ENCODE data around the gene HNRNPA1L2. TPM values are rescaled to one million over a fixed set of nuclear protein-coding genes. Genes with fewer than 3 reads are reported as not detected.
A peak's percentile ranks its signal among the peaks of the same experiment; 100 is the strongest.

Gene HNRNPA1L2
- total RNA-seq, 1 experiment from 2014 or later, result 10.6 TPM

- Histone ChIP-seq H3K56ac (ENCODE audit: insufficient read length, low read depth, low read length) (no peak overlapping the region), H2BK120ac (ENCODE audit: low read depth, low read length, poor library complexity, severe bottlenecking) (no peak overlapping the region), H3K23ac (ENCODE audit: insufficient read length, low read depth, low read length) (no peak overlapping the region), H3K9me3 (ENCODE audit: control insufficient read depth, low read depth, low read length) (no peaks in the 10 kb centered on the region), H3K14ac (ENCODE audit: insufficient read depth, low read length) (no peak overlapping the region), H4K20me1 (ENCODE audit: control insufficient read depth, insufficient read depth, insufficient read length) (no peaks in the 10 kb centered on the region), H4K5ac (ENCODE audit: insufficient read length, low read depth, low read length) (no peak overlapping the region), H3K79me1 (ENCODE audit: insufficient read depth, low read depth, low read length, poor library complexity, severe bottlenecking) (no peaks in the 10 kb centered on the region), H3K27ac (ENCODE audit: insufficient read length, low read depth, low read length) (no peak overlapping the region), H3T11ph (ENCODE audit: low read length) (no peak overlapping the region), H3K27me3 (ENCODE audit: insufficient read depth, low read length) (no peaks in the 10 kb centered on the region), H3K79me2 (ENCODE audit: insufficient read depth, low read length) (no peaks in the 10 kb centered on the region), H2AFZ (ENCODE audit: low read length) (no peak overlapping the region), H2AK5ac (ENCODE audit: insufficient read length, low read length) (no peak overlapping the region), H3K23me2 (ENCODE audit: insufficient read length, low read depth, low read length, poor library complexity, severe bottlenecking) (no peaks in the 10 kb centered on the region), H2BK5ac (ENCODE audit: insufficient read length, low read length) (no peak overlapping the region), H3K4me2 (ENCODE audit: insufficient read depth, insufficient read length, low read length) (no peak overlapping the region), H4K91ac (ENCODE audit: insufficient read length, low read depth, low read length) (no peak overlapping the region), H3K4me1 (ENCODE audit: insufficient read depth, low read length) (no peaks in the 10 kb centered on the region), H2BK12ac (ENCODE audit: insufficient read length, low read depth, low read length) (no peak overlapping the region), H3K4ac (ENCODE audit: low read depth, low read length) (no peak overlapping the region), H2BK15ac (ENCODE audit: low read depth, low read length) (no peak overlapping the region), H2BK20ac (ENCODE audit: low read depth, low read length, poor library complexity, severe bottlenecking) (no peak overlapping the region), H3K9ac (ENCODE audit: extremely low read depth, insufficient read length, low read length) (no peak overlapping the region), H4K8ac (replicated peaks; ENCODE audit: insufficient read length, low read depth, low read length) (no peak overlapping the region), H3K18ac (ENCODE audit: insufficient read length, low read depth, low read length) (no peak overlapping the region)
- Mint-ChIP-seq H3K36me3 (ENCODE audit: insufficient read depth in 1 of 3, low read depth in 3 of 3) (peaks cover 40 to 85% (median 80%) of the 10 kb centered on the region in 3 experiments; a peak in 6 of 7 replicates), H3K9me3 (no peaks in the 10 kb centered on the region), H3K27me3 (ENCODE audit: low read depth) (no peaks in the 10 kb centered on the region), H3K27ac (peak overlapping the region in 1 of 3 experiments; percentile 69; a peak in 1 of 7 replicates), H3K4me3 (no peak overlapping the region), H3K4me1 (peaks cover 0 to 5% of the 10 kb centered on the region in 2 experiments; a peak in 2 of 4 replicates)
- no peak for DNase-seq
- no peak for TF ChIP-seq CTCF (conservative IDR thresholded peaks at IDR 0.05)
- WGBS (ENCODE audit: extremely low coverage, insufficient read length, low lambda C conversion rate), result no CpG with 5 or more reads among the region's 4 CpGs
Measured at GRCh38 chr13:52664272-52664671, 22.0 kb downstream of the HNRNPA1L2 start.
